ENCODE results near the gene NPAS3.
A peak's percentile ranks its signal among the peaks of the same experiment; 100 is the strongest.

DNA sequence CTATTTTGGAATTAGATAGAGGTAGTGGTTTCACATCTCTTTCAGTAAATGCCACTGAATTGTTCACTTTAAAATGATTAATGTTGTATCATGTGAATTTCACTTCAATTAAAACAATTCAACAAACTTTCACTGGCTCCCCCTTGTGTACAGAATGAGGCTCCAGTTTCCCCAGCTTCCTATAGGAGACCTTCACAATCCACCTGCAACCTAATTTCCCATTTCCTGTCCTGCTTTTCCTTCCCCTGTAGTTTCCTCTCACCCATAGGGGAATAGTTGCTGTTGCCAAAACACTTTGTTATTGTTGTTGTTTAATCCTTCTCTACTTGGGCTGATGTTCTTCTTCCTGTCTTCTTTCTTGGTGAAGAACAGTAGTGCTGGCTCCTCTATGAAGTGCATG, 59.8 kb downstream of the NPAS3 start:
- TF ChIP-seq CTCF (conservative IDR thresholded peaks at IDR 0.05) (peak; percentile 50), EZH2 (IDR thresholded peaks at IDR 0.05; ENCODE audit: low read depth) (no peak)
